ENCODE results near the gene DDX28. TPM values are rescaled to one million over a fixed set of nuclear protein-coding genes. Genes with fewer than 3 reads are reported as not detected.
A peak's percentile ranks its signal among the peaks of the same experiment; 100 is the strongest.

The DDX28 gene, protein sequence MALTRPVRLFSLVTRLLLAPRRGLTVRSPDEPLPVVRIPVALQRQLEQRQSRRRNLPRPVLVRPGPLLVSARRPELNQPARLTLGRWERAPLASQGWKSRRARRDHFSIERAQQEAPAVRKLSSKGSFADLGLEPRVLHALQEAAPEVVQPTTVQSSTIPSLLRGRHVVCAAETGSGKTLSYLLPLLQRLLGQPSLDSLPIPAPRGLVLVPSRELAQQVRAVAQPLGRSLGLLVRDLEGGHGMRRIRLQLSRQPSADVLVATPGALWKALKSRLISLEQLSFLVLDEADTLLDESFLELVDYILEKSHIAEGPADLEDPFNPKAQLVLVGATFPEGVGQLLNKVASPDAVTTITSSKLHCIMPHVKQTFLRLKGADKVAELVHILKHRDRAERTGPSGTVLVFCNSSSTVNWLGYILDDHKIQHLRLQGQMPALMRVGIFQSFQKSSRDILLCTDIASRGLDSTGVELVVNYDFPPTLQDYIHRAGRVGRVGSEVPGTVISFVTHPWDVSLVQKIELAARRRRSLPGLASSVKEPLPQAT
- total RNA-seq: 12.5 and 13.3 TPM in 2 replicates
- long read RNA-seq, transcript DDX28-201 (1 exons, 2,169 nt): major isoform, 9 of 9 reads
- long read RNA-seq, partial matches to known transcripts: 0 of 9 reads
- long read RNA-seq, other reads (novel, unspliced or antisense): 0 of 9 reads

DNA sequence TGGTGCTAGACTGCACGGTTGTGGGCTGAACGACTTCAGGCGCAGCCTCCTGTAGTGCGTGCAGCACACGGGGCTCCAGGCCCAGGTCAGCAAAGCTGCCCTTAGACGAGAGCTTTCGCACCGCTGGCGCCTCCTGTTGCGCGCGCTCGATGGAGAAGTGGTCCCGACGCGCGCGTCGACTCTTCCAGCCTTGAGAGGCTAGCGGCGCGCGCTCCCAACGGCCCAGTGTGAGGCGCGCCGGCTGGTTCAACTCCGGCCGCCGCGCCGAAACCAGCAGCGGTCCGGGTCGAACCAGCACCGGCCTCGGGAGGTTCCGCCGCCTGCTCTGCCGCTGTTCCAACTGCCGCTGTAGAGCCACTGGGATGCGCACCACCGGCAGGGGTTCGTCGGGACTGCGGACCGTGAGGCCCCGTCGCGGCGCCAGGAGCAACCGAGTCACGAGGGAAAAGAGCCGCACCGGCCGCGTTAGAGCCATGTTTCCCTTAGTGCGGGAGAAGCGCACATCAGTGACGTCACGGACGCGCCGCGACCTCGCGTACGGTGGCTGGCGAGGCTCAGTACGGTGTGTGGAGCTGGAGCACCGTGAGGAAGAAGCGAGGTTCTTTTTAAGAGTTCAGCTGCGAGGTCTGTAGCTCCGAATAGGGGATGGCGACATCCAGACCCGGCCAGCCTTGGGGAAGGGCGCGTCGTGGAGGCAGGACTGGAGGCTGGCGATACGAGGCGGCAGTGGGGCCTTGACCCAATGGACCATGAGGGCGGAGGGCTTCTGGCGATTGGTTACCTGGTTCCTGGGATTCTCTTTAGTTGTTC is at the start of gene DDX28, which contains the start of gene DUS2:
Gene DDX28, minus strand, starts transcription at position 505 of the 810 bp plus-strand sequence. Its CDS starts 30 bp downstream, at position 475.
Gene DUS2, plus strand, starts transcription at position 557 of the 810 bp plus-strand sequence. CDS start 14,740 bp downstream, outside the sequence.
- Mint-ChIP-seq H3K27me3 (ENCODE audit: low read depth) (no peaks in the 10 kb centered on the region), H3K27ac (ENCODE audit: unreplicated experiment) (peak within 1 kb of the TSS; percentile 98), H3K4me1 (peaks cover 12% of the 10 kb centered on the region), H3K9me3 (no peaks in the 10 kb centered on the region), H3K4me3 (peak within 1 kb of the TSS; percentile 97), H3K36me3 (ENCODE audit: low read depth) (peaks cover 2% of the 10 kb centered on the region)
- peak; percentile 94 for DNase-seq (ENCODE audit: low read depth, low spot score)
- TF ChIP-seq, protein P1, sequence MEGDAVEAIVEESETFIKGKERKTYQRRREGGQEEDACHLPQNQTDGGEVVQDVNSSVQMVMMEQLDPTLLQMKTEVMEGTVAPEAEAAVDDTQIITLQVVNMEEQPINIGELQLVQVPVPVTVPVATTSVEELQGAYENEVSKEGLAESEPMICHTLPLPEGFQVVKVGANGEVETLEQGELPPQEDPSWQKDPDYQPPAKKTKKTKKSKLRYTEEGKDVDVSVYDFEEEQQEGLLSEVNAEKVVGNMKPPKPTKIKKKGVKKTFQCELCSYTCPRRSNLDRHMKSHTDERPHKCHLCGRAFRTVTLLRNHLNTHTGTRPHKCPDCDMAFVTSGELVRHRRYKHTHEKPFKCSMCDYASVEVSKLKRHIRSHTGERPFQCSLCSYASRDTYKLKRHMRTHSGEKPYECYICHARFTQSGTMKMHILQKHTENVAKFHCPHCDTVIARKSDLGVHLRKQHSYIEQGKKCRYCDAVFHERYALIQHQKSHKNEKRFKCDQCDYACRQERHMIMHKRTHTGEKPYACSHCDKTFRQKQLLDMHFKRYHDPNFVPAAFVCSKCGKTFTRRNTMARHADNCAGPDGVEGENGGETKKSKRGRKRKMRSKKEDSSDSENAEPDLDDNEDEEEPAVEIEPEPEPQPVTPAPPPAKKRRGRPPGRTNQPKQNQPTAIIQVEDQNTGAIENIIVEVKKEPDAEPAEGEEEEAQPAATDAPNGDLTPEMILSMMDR (conservative IDR thresholded peaks at IDR 0.05): no peak

GRCh38 chr16:68072038-68072695 is 49.1 kb upstream of the DDX28 start:
- H3K9me3 Mint-ChIP-seq: no peaks in the 10 kb centered on the region
- H3K4me3 Mint-ChIP-seq: no peak overlapping the region
- peaks cover 3% of the 10 kb centered on the region for H3K4me1 Mint-ChIP-seq
- H3K36me3 Mint-ChIP-seq (ENCODE audit: low read depth): peaks cover 9% of the 10 kb centered on the region
- no peaks in the 10 kb centered on the region for H3K27me3 Mint-ChIP-seq (ENCODE audit: low read depth)
- no peak overlapping the region for H3K27ac Mint-ChIP-seq (ENCODE audit: unreplicated experiment)
- DNase-seq (ENCODE audit: low read depth, low spot score): no peak
- TF ChIP-seq, protein P1 (conservative IDR thresholded peaks at IDR 0.05): no peak

DNA sequence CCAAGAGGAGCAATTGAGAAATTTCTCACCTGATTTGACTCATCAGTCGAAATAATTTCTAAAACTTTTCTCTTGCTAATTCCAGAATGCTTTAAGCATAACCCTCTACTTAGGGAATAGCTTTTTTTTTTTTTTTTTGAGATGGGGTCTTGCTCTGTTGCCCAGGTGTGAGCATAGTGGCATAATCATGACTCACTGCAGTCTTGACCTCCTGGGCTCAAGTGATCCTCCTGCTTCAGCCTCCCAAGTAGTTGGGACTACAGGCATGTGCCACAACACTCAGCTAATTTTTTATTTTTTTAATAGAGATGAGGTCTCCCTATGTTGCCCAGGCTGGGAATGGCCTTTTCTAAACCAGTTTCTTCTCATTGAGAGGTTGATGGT is 48.5 kb upstream of the DDX28 start:
- no peaks in the 10 kb centered on the region for H3K27me3 Mint-ChIP-seq (ENCODE audit: low read depth)
- DNase-seq (ENCODE audit: low read depth, low spot score): no peak
- no peaks in the 10 kb centered on the region for H3K9me3 Mint-ChIP-seq
- no peak overlapping the region for H3K27ac Mint-ChIP-seq (ENCODE audit: unreplicated experiment)
- H3K4me1 Mint-ChIP-seq: peaks cover 3% of the 10 kb centered on the region
- TF ChIP-seq, protein P1 (conservative IDR thresholded peaks at IDR 0.05): no peak
- no peak overlapping the region for H3K4me3 Mint-ChIP-seq
- peaks cover 7% of the 10 kb centered on the region for H3K36me3 Mint-ChIP-seq (ENCODE audit: low read depth)

DNA sequence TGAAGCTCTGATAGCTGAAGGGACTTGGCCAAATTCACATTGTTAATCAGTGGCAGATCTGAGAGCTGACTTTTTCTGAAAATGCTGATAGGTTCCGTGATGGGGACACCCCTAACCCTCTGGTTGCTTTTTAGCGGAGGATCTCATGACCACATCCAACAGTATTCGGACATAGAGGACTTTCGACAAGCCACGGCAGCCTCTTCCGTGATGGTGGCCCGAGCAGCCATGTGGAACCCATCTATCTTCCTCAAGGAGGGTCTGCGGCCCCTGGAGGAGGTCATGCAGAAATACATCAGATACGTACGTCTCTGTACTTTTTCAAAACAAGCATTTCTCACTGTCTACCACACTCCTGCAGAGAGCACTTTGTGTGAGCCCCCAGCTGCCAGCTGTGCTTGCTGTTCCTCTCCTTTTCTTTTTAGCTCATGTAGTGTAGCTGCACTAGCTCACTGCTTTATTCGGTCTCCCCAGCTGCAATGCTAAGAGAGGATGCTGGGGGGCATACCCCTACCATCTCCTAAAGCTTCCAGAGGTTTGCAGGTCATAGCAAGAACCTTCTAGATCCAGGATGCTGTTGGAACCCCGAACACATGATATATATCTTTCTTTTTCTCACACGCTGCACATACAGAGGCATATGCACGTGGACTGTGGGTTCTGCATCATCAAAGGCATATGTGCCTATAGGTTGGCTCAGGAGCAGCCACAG is 47.9 kb upstream of the DDX28 start:
- H3K9me3 Mint-ChIP-seq: no peaks in the 10 kb centered on the region
- H3K4me1 Mint-ChIP-seq: peaks cover 8% of the 10 kb centered on the region
- no peak for DNase-seq (ENCODE audit: low read depth, low spot score)
- H3K4me3 Mint-ChIP-seq: no peak overlapping the region
- no peak overlapping the region for H3K27ac Mint-ChIP-seq (ENCODE audit: unreplicated experiment)
- TF ChIP-seq, protein P1 (conservative IDR thresholded peaks at IDR 0.05): no peak
- H3K36me3 Mint-ChIP-seq (ENCODE audit: low read depth): peaks cover 4% of the 10 kb centered on the region
- H3K27me3 Mint-ChIP-seq (ENCODE audit: low read depth): no peaks in the 10 kb centered on the region
